ENCODE measurements around the gene ZNF280A.

- no peak for TF ChIP-seq CTCF (IDR thresholded peaks at IDR 0.05; ENCODE audit: control extremely low read depth in 1 of 3, insufficient read depth in 1 of 3, low read depth in 1 of 3, low read length in 3 of 3)
- TF ChIP-seq RAD21 (IDR thresholded peaks at IDR 0.05 in 1 of 2, conservative IDR thresholded peaks at IDR 0.05 in 1 of 2; ENCODE audit: low read depth in 2 of 2, low read length in 2 of 2) = no peak
- TF ChIP-seq CREB1 (IDR thresholded peaks at IDR 0.05) = no peak
- no peak for TF ChIP-seq MAFK (IDR thresholded peaks at IDR 0.05; ENCODE audit: low read depth, low read length)
- TF ChIP-seq ATF3 (IDR thresholded peaks at IDR 0.05; ENCODE audit: insufficient read depth, low read depth, low read length) = no peak
- no peak for TF ChIP-seq CHD2 (IDR thresholded peaks at IDR 0.05; ENCODE audit: low read length)
- no peak for TF ChIP-seq JUN (IDR thresholded peaks at IDR 0.05; ENCODE audit: low read depth, low read length)
- no peak for TF ChIP-seq POLR2A (IDR thresholded peaks at IDR 0.05; ENCODE audit: control extremely low read depth in 1 of 2, low read depth in 2 of 2, low read length in 2 of 2)
Measured at GRCh38 chr22:22556578-22556977, 36.5 kb upstream of the ZNF280A start.

Data from H1 (cell line).